GM18498 (cell line): ENCODE results near the gene DNAH11.

Experiments
- ATAC-seq: cut with Tn5 transposase; IDR thresholded peaks from one replicate; pipeline ENCODE4 v1.9.1; 2021; ENCODE audit warnings: mild to moderate bottlenecking, moderate library complexity; ENCODE audit not compliant: unreplicated experiment

The DNAH11 gene

GRCh38 chr7:21948887-21949540 lies 406.2 kb downstream of the DNAH11 start:
- no peak for ATAC-seq
